GM21529 (cell line): ENCODE results near the gene BBS9.
"Not testable (repeated sequence)": the region's sequence is repeated elsewhere in the genome, so short reads cannot be mapped to it uniquely, and the experiment has no call there.

Source experiments
- ATAC-seq: cut with Tn5 transposase; IDR thresholded peaks from one replicate; pipeline ENCODE4 v1.9.1; 2021; ENCODE audit not compliant: unreplicated experiment

The BBS9 gene

GRCh38 chr7:33271839-33272371 is 142.5 kb downstream of the BBS9 start:
- not testable (repeated sequence) for ATAC-seq

DNA sequence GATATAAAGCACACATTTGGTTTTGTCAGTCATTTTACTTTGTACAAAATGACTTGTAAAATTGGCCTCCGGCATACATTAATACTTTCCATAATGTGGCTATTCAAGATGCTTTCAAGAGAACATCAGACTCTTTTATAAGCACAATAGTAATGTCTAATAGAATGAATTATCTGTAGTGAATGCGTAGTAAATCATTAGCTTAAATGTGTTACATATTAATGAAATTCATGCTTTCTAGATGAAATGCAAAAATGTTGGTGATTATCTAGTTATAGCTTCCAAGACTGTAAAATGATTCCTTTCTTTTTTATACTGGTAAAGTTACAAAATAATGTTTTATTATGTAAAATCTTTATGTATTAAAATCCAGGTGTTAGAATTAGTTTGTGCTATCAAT is 144.0 kb downstream of the BBS9 start:
- ATAC-seq = no peak

- ATAC-seq = peak; percentile 49
Measured at GRCh38 chr7:33276325-33276724, 147.0 kb downstream of the BBS9 start.

GRCh38 chr7:33276729-33277128 is 147.4 kb downstream of the BBS9 start:
- ATAC-seq = no peak

DNA sequence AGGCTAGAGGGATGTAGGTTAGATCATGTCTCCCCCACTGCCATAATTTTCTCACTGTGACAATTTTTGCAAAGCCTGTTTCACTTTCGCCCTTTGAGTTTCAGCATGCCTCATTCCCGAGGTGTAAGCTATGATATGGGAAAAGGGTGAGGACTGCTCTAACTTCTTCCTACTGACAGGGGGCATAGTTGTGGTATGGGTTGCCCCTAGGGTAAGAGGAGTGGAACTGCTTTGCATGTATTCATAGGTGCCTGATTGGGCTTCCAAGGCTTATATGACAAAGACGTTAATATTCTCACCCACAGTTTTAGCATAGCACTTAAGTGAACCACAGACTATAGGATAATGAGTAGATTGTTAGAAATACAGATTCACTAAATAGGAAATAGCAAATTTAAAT is 148.7 kb downstream of the BBS9 start:
- no peak for ATAC-seq

- ATAC-seq = no peak
Measured at GRCh38 chr7:33286501-33286900, 157.1 kb downstream of the BBS9 start.

- no peak for ATAC-seq
Measured at GRCh38 chr7:33287738-33288137, 158.4 kb downstream of the BBS9 start.

- no peak for ATAC-seq
Measured at GRCh38 chr7:33298848-33299247, 169.5 kb downstream of the BBS9 start.

- no peak for ATAC-seq
Measured at GRCh38 chr7:33299425-33299824, 170.1 kb downstream of the BBS9 start.

DNA sequence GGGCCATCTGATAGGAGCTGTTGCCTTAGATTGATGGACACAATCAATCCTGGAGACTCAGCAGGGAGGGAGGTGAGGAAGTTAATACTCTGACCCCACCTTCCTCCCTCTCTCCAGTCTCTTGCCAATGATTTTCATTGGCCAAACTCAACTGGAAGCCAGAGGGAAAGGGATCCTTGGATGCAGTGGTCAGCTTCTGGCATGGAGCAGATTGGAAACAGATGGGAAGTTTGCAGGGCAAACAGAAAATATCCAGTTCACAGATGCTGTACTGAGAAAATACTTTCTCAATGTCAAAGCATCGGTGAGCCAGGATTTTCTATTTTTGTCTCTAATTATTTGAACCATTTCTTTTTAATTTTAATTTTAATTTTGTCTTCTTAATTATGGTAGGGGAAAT is 170.8 kb downstream of the BBS9 start:
- ATAC-seq = no peak

- no peak for ATAC-seq
Measured at GRCh38 chr7:33300742-33301141, 171.4 kb downstream of the BBS9 start.

GRCh38 chr7:33303978-33304557 is 174.7 kb downstream of the BBS9 start:
- ATAC-seq = not testable (repeated sequence)

GRCh38 chr7:33307205-33307604 is 177.8 kb downstream of the BBS9 start:
- ATAC-seq = no peak

GRCh38 chr7:33310546-33310945 is 181.2 kb downstream of the BBS9 start:
- no peak for ATAC-seq

DNA sequence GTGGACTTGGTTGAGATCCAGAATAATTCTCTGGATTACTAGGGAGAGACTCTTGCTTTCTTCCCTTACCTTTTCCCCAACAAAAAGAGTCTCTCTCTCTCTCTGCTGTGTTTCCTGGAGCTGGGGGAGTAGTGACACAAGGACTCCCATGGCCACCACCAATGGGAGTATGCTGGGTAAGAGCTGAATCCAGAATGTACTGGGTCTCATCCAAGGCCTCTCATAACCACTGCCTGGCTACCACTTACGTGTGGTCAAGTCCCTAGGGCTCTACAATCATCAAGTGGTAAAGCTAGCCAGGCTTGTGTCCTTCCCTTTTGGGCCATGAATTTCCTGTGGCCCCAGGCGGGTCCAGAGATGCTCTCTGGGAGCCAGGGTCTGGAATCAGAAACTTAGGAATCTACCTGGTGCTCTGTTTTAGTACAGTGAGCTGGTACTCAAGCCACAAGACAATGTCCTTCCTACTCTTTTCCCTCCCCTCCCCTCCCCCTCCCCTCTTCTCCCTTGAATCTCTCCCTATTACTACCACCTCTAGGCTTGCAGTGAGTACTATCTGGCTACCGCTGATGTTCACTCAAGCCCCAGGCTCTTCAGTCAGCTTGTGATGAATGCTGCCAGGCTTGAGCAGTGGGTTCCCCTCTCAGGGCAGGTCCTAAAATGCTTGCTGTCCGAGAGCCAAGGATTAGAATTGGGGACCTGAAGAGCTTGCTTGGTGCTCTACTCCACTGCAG is 196.6 kb downstream of the BBS9 start:
- ATAC-seq = no peak

DNA sequence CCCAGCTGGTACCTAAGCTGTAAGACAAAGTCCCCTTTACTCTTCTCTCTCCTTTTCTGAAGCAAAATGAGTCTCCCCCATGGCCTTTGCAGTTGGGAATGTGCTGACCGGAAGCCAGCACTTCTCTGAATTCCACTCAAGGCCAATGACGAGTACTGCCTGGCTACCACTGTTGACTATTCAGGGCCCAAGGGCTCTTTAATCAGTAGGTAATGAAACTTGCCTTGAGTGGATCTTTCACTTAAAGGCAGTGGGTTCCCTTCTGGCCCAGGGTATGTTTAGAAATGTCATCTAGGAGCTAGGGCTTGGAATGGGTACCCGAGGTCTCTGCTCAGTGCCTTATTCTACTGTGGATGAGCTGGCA is 197.1 kb downstream of the BBS9 start:
- no peak for ATAC-seq

DNA sequence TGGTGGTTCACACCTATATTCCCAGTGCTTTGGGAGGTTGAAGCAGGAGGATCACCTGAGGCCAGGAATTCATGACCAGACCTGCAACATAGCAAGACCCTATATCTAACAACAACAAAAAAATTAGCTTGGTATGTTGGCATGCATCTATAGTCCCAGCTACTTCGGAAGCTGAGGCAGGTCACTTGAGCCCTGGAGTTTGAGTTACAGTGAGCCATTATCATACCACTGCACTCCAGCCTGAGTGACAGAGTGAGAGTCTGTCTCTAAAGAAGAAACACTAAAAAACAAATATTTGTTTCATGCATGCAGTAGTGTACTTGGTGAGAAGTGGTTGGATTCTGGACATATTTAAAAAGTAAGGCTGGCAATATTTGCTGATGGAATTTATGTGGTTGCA is 198.1 kb downstream of the BBS9 start:
- no peak for ATAC-seq

DNA sequence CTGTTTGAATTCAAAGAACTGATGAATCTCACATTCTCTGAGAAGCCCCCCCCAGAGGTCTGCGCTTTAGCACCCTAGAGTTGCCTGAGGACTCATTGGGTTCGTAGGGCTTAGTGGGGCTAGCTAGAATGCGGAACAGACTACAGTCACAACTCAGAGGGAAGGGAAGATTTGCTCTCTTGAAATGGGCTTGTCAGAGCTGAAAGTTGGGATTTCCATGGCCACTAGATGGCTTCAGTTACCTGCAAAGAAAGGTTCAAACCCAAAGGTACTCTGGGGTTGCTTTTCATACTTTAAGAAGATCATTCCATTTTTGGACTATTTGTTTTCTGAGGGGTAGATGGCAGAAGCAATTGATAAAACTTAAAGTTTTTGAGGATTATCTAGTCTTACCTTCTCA is 205.0 kb downstream of the BBS9 start:
- ATAC-seq = no peak

DNA sequence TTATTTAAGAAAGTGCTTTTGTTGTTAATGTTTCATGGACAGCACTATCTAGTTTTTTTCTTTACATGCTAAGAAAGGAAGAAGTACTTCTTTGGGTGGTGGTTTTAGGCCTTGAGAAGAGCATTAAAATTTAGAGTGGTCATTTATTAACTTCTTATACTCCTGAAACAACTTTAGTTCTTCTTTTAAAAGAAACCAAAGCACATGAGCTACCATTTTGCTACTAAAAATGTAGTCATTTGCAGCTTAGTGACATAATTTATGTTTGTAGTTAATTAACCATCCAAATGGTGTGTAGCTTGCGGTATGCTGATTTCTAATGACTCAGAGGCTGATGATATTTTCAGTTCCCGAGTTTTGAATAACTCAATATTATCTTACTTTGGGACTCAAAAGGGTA is 207.5 kb downstream of the BBS9 start:
- ATAC-seq = no peak

- no peak for ATAC-seq
Measured at GRCh38 chr7:33339074-33339790, 209.9 kb downstream of the BBS9 start.

GRCh38 chr7:33346055-33346454 is 216.7 kb downstream of the BBS9 start:
- no peak for ATAC-seq

GRCh38 chr7:33350577-33350976 is 221.2 kb downstream of the BBS9 start:
- no peak for ATAC-seq
